Islet precursor cell (in vitro differentiated cells): Measurements from ENCODE around the gene GJD4.

Experiments used
- DNase-seq: peaks from one replicate; pipeline ENCODE4 v3.0.0-alpha.2; 2018

Gene GJD4

GRCh38 chr10:35579726-35580422 lies 25.3 kb upstream of the GJD4 start:
- no peak for DNase-seq

GRCh38 chr10:35580423-35580770 lies 24.7 kb upstream of the GJD4 start:
- DNase-seq: no peak

- no peak for DNase-seq
Observed at GRCh38 chr10:35581655-35582054, 23.5 kb upstream of the GJD4 start.

- no peak for DNase-seq
Observed at GRCh38 chr10:35584946-35585345, 20.2 kb upstream of the GJD4 start.

GRCh38 chr10:35585356-35585755 lies 19.8 kb upstream of the GJD4 start:
- DNase-seq: no peak

- DNase-seq: no peak
Observed at GRCh38 chr10:35585903-35586535, 19.1 kb upstream of the GJD4 start.

GRCh38 chr10:35588836-35589235 lies 16.3 kb upstream of the GJD4 start:
- no peak for DNase-seq

GRCh38 chr10:35592441-35592840 lies 12.7 kb upstream of the GJD4 start:
- DNase-seq: no peak

GRCh38 chr10:35594115-35595079 lies 10.7 kb upstream of the GJD4 start:
- DNase-seq: no peak

- no peak for DNase-seq
Observed at GRCh38 chr10:35595106-35595505, 10.0 kb upstream of the GJD4 start.

- no peak for DNase-seq
Observed at GRCh38 chr10:35598379-35598778, 6.8 kb upstream of the GJD4 start.

- no peak for DNase-seq
Observed at GRCh38 chr10:35600193-35600592, 4.9 kb upstream of the GJD4 start.

- DNase-seq: no peak
Observed at GRCh38 chr10:35606430-35606829, 1.3 kb downstream of the GJD4 start.

- no peak for DNase-seq
Observed at GRCh38 chr10:35607475-35608327, 2.6 kb downstream of the GJD4 start.

- DNase-seq: no peak
Observed at GRCh38 chr10:35608328-35608672, 3.2 kb downstream of the GJD4 start.

GRCh38 chr10:35611750-35612149 lies 6.6 kb downstream of the GJD4 start:
- no peak for DNase-seq

- no peak for DNase-seq
Observed at GRCh38 chr10:35612385-35613106, 7.4 kb downstream of the GJD4 start.

- DNase-seq: no peak
Observed at GRCh38 chr10:35613107-35613440, 7.9 kb downstream of the GJD4 start.

- no peak for DNase-seq
Observed at GRCh38 chr10:35613597-35614226, 8.6 kb downstream of the GJD4 start.

- DNase-seq: no peak
Observed at GRCh38 chr10:35614312-35614711, 9.2 kb downstream of the GJD4 start.

- no peak for DNase-seq
Observed at GRCh38 chr10:35626971-35627507, 21.9 kb downstream of the GJD4 start.

- DNase-seq: no peak
Observed at GRCh38 chr10:35631404-35631803, 26.3 kb downstream of the GJD4 start.
